ENCODE data around the gene EFEMP2.
"Not testable (repeated sequence)": the region's sequence is repeated elsewhere in the genome, so short reads cannot be mapped to it uniquely, and the experiment has no call there.

Gene EFEMP2

DNA sequence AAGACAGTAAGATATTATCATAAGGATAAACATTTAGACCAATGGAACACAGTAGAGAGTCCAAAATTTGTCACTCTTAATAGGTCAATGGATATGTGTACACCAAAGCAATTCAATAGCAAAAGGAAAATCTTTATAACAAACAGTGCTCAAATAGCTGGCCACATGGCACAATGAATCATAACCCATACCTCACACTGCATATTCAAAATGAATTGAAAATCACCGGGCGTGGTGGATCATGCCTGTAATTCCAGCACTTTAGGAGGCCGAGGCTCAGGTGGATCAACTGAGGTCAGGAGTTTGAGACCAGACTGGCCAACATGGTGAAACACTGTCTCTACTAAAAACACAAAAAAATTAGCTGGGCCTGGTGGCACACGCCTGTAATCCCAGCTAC, 30.5 kb downstream of the EFEMP2 start:
- no peak overlapping the region for H3K18ac ChIP-seq (ENCODE audit: low read length)
- H3K4me3 ChIP-seq (ENCODE audit: low read length in 2 of 2) = no peak overlapping the region
- no peaks in the 10 kb centered on the region for H3K4me1 ChIP-seq (ENCODE audit: control insufficient read depth in 2 of 2, insufficient read depth in 1 of 2, low read depth in 1 of 2, low read length in 2 of 2)
- H3K79me1 ChIP-seq (ENCODE audit: low read depth, low read length) = no peaks in the 10 kb centered on the region
- H4K8ac ChIP-seq (ENCODE audit: low read depth, low read length) = no peak overlapping the region
- no peak overlapping the region for H3K4me2 ChIP-seq (ENCODE audit: insufficient read depth, low read length, poor library complexity, severe bottlenecking)
- no peak overlapping the region for H3K9ac ChIP-seq (ENCODE audit: low read depth, low read length, poor library complexity)
- no peak overlapping the region for H2BK5ac ChIP-seq (ENCODE audit: low read length)
- no peak overlapping the region for H4K91ac ChIP-seq (ENCODE audit: low read depth, low read length, poor library complexity)
- no peak overlapping the region for H3K27ac ChIP-seq (replicated peaks; ENCODE audit: low read length)
- no peak overlapping the region for H3K23ac ChIP-seq (ENCODE audit: low read depth, low read length, poor library complexity)
- H3K9me3 ChIP-seq (replicated peaks in 1 of 2; ENCODE audit: control insufficient read depth in 2 of 2, insufficient read depth in 1 of 2, low read depth in 1 of 2, low read length in 2 of 2) = peaks cover 0 to 3% of the 10 kb centered on the region in 2 donors
- H2BK15ac ChIP-seq (ENCODE audit: low read length) = no peak overlapping the region
- H3K36me3 ChIP-seq (replicated peaks in 1 of 2; ENCODE audit: control insufficient read depth in 2 of 2, insufficient read depth in 2 of 2, low read length in 2 of 2) = no peaks in the 10 kb centered on the region
- H3K4ac ChIP-seq (ENCODE audit: low read length) = no peak overlapping the region
- H2AFZ ChIP-seq (ENCODE audit: low read length) = no peak overlapping the region
- no peak overlapping the region for H2BK12ac ChIP-seq (ENCODE audit: low read length)
- H3K14ac ChIP-seq (ENCODE audit: low read length) = no peak overlapping the region
- H2BK120ac ChIP-seq (ENCODE audit: low read depth, low read length) = no peak overlapping the region
- H2AK5ac ChIP-seq (ENCODE audit: low read depth, low read length) = no peak overlapping the region
- no peak for DNase-seq (ENCODE audit: low spot score)
- WGBS, 2 donors (ENCODE audit: extremely low coverage in 2 of 2, insufficient read length in 2 of 2, insufficient replicate concordance in 1 of 2) = no CpG with 5 or more reads among the region's 4 CpGs
- H3K27me3 ChIP-seq (ENCODE audit: control insufficient read depth in 3 of 3, insufficient read depth in 3 of 3, low read depth in 1 of 3, low read length in 3 of 3) = no peaks in the 10 kb centered on the region

DNA sequence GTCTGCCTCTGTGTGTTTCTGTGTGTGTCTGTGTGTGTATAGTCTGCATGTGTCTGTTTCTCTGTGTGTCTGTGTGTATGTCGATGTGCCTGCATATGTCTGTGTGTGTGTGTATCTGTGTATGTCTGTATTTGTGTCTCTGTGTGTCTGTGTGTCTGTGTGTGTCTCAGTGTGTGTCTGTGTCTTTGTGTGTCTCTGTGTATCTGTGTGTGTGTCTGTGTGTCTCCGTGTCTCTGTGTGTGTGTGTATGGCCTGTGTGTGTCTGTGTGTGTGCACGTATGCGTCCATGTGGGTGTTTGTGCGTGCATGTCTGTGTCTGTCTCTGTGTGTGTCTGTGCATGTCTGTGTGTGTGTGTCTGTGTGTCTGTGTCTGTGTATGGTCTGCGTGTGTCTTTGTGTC, 38.4 kb downstream of the EFEMP2 start:
- Histone ChIP-seq H3K14ac (ENCODE audit: low read length) (no peak overlapping the region), H3K18ac (ENCODE audit: low read length) (no peak overlapping the region), H3K23ac (ENCODE audit: low read depth, low read length, poor library complexity) (peak overlapping the region; percentile 9), H2BK15ac (ENCODE audit: low read length) (no peak overlapping the region), H3K4me1 (ENCODE audit: control insufficient read depth in 2 of 2, insufficient read depth in 1 of 2, low read depth in 1 of 2, low read length in 2 of 2) (peaks cover 5 to 14% of the 10 kb centered on the region in 2 donors), H2BK5ac (ENCODE audit: low read length) (no peak overlapping the region), H3K36me3 (replicated peaks in 1 of 2; ENCODE audit: control insufficient read depth in 2 of 2, insufficient read depth in 2 of 2, low read length in 2 of 2) (no peaks in the 10 kb centered on the region), H4K8ac (ENCODE audit: low read depth, low read length) (peak overlapping the region; percentile 45), H3K27ac (replicated peaks; ENCODE audit: low read length) (no peak overlapping the region), H2BK120ac (ENCODE audit: low read depth, low read length) (no peak overlapping the region), H3K4me3 (ENCODE audit: low read length in 2 of 2) (peak overlapping the region; percentile 52 to 78), H2AFZ (ENCODE audit: low read length) (peak overlapping the region; percentile 88), H3K4ac (ENCODE audit: low read length) (no peak overlapping the region), H3K79me1 (ENCODE audit: low read depth, low read length) (peaks cover 5% of the 10 kb centered on the region), H4K91ac (ENCODE audit: low read depth, low read length, poor library complexity) (peak overlapping the region; percentile 49), H2AK5ac (ENCODE audit: low read depth, low read length) (no peak overlapping the region), H3K9ac (ENCODE audit: low read depth, low read length, poor library complexity) (peak overlapping the region; percentile 85), H2BK12ac (ENCODE audit: low read length) (peak overlapping the region; percentile 66), H3K4me2 (ENCODE audit: insufficient read depth, low read length, poor library complexity, severe bottlenecking) (peak overlapping the region; percentile 63), H3K27me3 (ENCODE audit: control insufficient read depth in 3 of 3, insufficient read depth in 3 of 3, low read depth in 1 of 3, low read length in 3 of 3) (peaks cover 0 to 6% (median 2%) of the 10 kb centered on the region in 3 experiments), H3K9me3 (replicated peaks in 1 of 2; ENCODE audit: control insufficient read depth in 2 of 2, insufficient read depth in 1 of 2, low read depth in 1 of 2, low read length in 2 of 2) (peaks cover 0 to 3% of the 10 kb centered on the region in 2 donors)
- WGBS, 2 donors (ENCODE audit: extremely low coverage in 2 of 2, insufficient read length in 2 of 2, insufficient replicate concordance in 1 of 2) = no CpG with 5 or more reads among the region's 6 CpGs
- no peak for DNase-seq (ENCODE audit: low spot score)

DNA sequence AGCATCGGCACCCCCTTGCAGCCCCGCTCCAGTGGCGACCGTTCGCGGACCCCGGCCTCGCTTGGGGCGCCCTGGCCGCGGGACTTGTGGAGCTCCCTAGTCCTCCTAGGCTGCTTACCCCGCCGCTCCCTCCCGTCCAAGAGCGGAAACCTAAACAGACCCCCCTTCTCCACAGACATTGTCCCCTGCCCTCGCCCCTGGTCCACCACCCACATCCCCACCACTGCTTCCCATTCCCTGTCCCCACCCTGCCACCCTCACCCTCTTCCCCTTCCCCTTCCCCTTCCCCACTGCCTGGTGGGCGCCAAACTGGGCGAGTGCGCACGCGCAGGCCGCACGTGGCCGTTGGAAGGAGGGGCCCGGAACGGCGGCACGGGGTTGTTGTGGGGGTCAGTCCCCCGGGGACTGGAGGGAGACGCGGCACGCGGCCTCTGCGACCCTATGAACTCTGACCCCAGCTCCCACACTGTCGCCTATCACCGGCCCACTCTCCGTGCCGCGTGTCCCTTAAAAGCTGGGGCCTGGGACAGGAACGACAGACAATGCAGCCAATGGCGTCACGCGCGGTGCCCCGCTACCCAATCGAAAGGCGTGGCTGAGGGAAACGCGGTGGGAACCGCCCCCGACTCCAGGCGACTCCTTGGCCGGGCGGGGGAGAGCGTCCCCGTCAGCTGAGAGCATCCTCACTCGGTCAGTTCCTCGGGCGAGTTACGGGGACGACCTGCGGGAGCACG, 39.1 kb downstream of the EFEMP2 start, which contains the start of gene SNX32:
SNX32 (plus strand) TSS at position 667 of the 734 bp plus-strand sequence. CDS start 103 bp downstream, outside the sequence.
- no peak within 1 kb of the TSS for H2AK5ac ChIP-seq (ENCODE audit: low read depth, low read length)
- H3K4ac ChIP-seq (ENCODE audit: low read length) = no peak within 1 kb of the TSS
- peak within 1 kb of the TSS; percentile 12 for H2BK15ac ChIP-seq (ENCODE audit: low read length)
- peaks cover 0 to 6% (median 2%) of the 10 kb centered on the region in 3 experiments for H3K27me3 ChIP-seq (ENCODE audit: control insufficient read depth in 3 of 3, insufficient read depth in 3 of 3, low read depth in 1 of 3, low read length in 3 of 3)
- H3K79me1 ChIP-seq (ENCODE audit: low read depth, low read length) = peaks cover 5% of the 10 kb centered on the region
- peak within 1 kb of the TSS; percentile 66 for H2BK12ac ChIP-seq (ENCODE audit: low read length)
- H2BK120ac ChIP-seq (ENCODE audit: low read depth, low read length) = no peak within 1 kb of the TSS
- peak within 1 kb of the TSS; percentile 88 for H2AFZ ChIP-seq (ENCODE audit: low read length)
- H3K9me3 ChIP-seq (replicated peaks in 1 of 2; ENCODE audit: control insufficient read depth in 2 of 2, insufficient read depth in 1 of 2, low read depth in 1 of 2, low read length in 2 of 2) = peaks cover 0 to 3% of the 10 kb centered on the region in 2 donors
- peak within 1 kb of the TSS; percentile 45 for H4K8ac ChIP-seq (ENCODE audit: low read depth, low read length)
- H2BK5ac ChIP-seq (ENCODE audit: low read length) = no peak within 1 kb of the TSS
- no peak within 1 kb of the TSS for H3K14ac ChIP-seq (ENCODE audit: low read length)
- peak within 1 kb of the TSS; percentile 52 to 80 for H3K4me3 ChIP-seq (ENCODE audit: low read length in 2 of 2)
- H3K36me3 ChIP-seq (replicated peaks in 1 of 2; ENCODE audit: control insufficient read depth in 2 of 2, insufficient read depth in 2 of 2, low read length in 2 of 2) = no peaks in the 10 kb centered on the region
- H3K18ac ChIP-seq (ENCODE audit: low read length) = peak within 1 kb of the TSS; percentile 97
- no peak within 1 kb of the TSS for H3K27ac ChIP-seq (replicated peaks; ENCODE audit: low read length)
- peak within 1 kb of the TSS; percentile 85 for H3K9ac ChIP-seq (ENCODE audit: low read depth, low read length, poor library complexity)
- peaks cover 5 to 14% of the 10 kb centered on the region in 2 donors for H3K4me1 ChIP-seq (ENCODE audit: control insufficient read depth in 2 of 2, insufficient read depth in 1 of 2, low read depth in 1 of 2, low read length in 2 of 2)
- H4K91ac ChIP-seq (ENCODE audit: low read depth, low read length, poor library complexity) = peak within 1 kb of the TSS; percentile 49
- H3K23ac ChIP-seq (ENCODE audit: low read depth, low read length, poor library complexity) = peak within 1 kb of the TSS; percentile 45
- DNase-seq (ENCODE audit: low spot score) = peak; percentile 93
- WGBS, 2 donors (ENCODE audit: extremely low coverage in 2 of 2, insufficient read length in 2 of 2, insufficient replicate concordance in 1 of 2) = no CpG with 5 or more reads among the region's 63 CpGs
- peak within 1 kb of the TSS; percentile 83 for H3K4me2 ChIP-seq (ENCODE audit: insufficient read depth, low read length, poor library complexity, severe bottlenecking)

GRCh38 chr11:65832231-65832630, 40.4 kb downstream of the EFEMP2 start:
- not testable (repeated sequence) for H3K4me2 ChIP-seq (ENCODE audit: insufficient read depth, low read length, poor library complexity, severe bottlenecking); H3K18ac ChIP-seq (ENCODE audit: low read length); H3K36me3 ChIP-seq (replicated peaks in 1 of 2; ENCODE audit: control insufficient read depth in 2 of 2, insufficient read depth in 2 of 2, low read length in 2 of 2); H3K4ac ChIP-seq (ENCODE audit: low read length); H2BK5ac ChIP-seq (ENCODE audit: low read length); H2AFZ ChIP-seq (ENCODE audit: low read length); H3K4me3 ChIP-seq (ENCODE audit: low read length in 2 of 2); H3K27ac ChIP-seq (replicated peaks; ENCODE audit: low read length); H2AK5ac ChIP-seq (ENCODE audit: low read depth, low read length); H4K91ac ChIP-seq (ENCODE audit: low read depth, low read length, poor library complexity); DNase-seq (ENCODE audit: low spot score); H2BK15ac ChIP-seq (ENCODE audit: low read length); H3K27me3 ChIP-seq (ENCODE audit: control insufficient read depth in 3 of 3, insufficient read depth in 3 of 3, low read depth in 1 of 3, low read length in 3 of 3); H3K14ac ChIP-seq (ENCODE audit: low read length); H3K9ac ChIP-seq (ENCODE audit: low read depth, low read length, poor library complexity); H2BK120ac ChIP-seq (ENCODE audit: low read depth, low read length); H2BK12ac ChIP-seq (ENCODE audit: low read length); H4K8ac ChIP-seq (ENCODE audit: low read depth, low read length); H3K9me3 ChIP-seq (replicated peaks in 1 of 2; ENCODE audit: control insufficient read depth in 2 of 2, insufficient read depth in 1 of 2, low read depth in 1 of 2, low read length in 2 of 2); H3K79me1 ChIP-seq (ENCODE audit: low read depth, low read length); H3K23ac ChIP-seq (ENCODE audit: low read depth, low read length, poor library complexity)
- H3K4me1 ChIP-seq (ENCODE audit: control insufficient read depth in 2 of 2, insufficient read depth in 1 of 2, low read depth in 1 of 2, low read length in 2 of 2) = peaks cover 5 to 14% of the 10 kb centered on the region in 2 donors

All from neuronal stem cell (in vitro differentiated cells).